Gastrocnemius medialis (tissue), 4 donors: Measurements from ENCODE around the gene ANO3.

Source experiments
- POLR2A ChIP-seq, 2 donors: fragments of 450-650 bp; IDR thresholded peaks; one replicate each; pipeline ENCODE4 v1.6.1; 2017; ENCODE audit warnings: antibody characterized with exemption in 2 of 2, mild to moderate bottlenecking in 2 of 2, moderate library complexity in 2 of 2
- TF ChIP-seq, protein P1 (sequence below), 5 experiments: fragments of 450-650 bp in 3 of 5; fragments of 200-600 bp in 2 of 5; sonication (generic) in 2 of 5; IDR thresholded peaks in 4 of 5; conservative IDR thresholded peaks in 1 of 5; 1 replicate in 4 of 5; 2 replicates in 1 of 5; pipeline ENCODE4 v1.5.1; 2016 to 2019; ENCODE audit warnings: antibody characterized with exemption in 5 of 5, mild to moderate bottlenecking in 3 of 5, moderate library complexity in 3 of 5

GRCh38 chr11:26333906-26334305 is 2.0 kb downstream of the ANO3 start:
- TF ChIP-seq, protein P1, sequence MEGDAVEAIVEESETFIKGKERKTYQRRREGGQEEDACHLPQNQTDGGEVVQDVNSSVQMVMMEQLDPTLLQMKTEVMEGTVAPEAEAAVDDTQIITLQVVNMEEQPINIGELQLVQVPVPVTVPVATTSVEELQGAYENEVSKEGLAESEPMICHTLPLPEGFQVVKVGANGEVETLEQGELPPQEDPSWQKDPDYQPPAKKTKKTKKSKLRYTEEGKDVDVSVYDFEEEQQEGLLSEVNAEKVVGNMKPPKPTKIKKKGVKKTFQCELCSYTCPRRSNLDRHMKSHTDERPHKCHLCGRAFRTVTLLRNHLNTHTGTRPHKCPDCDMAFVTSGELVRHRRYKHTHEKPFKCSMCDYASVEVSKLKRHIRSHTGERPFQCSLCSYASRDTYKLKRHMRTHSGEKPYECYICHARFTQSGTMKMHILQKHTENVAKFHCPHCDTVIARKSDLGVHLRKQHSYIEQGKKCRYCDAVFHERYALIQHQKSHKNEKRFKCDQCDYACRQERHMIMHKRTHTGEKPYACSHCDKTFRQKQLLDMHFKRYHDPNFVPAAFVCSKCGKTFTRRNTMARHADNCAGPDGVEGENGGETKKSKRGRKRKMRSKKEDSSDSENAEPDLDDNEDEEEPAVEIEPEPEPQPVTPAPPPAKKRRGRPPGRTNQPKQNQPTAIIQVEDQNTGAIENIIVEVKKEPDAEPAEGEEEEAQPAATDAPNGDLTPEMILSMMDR (IDR thresholded peaks at IDR 0.05 in 4 of 5, conservative IDR thresholded peaks at IDR 0.05 in 1 of 5) = no peak
- TF ChIP-seq POLR2A (IDR thresholded peaks at IDR 0.05) = no peak
